MM.1S (cell line): ENCODE data around the gene AK9.

Source experiments
- EZH2 ChIP-seq: fragments of 300-600 bp; sonication (generic); optimal IDR thresholded peaks from 2 replicates; pipeline ENCODE3; 2017; ENCODE audit warnings: low read depth, mild to moderate bottlenecking, antibody characterized with exemption, low read length, mixed read lengths
- TF ChIP-seq, protein P1 (sequence below): fragments of 300-600 bp; sonication (generic); IDR thresholded peaks from 2 replicates; pipeline ENCODE4 v1.5.1; 2016; ENCODE audit warnings: antibody characterized with exemption, low read length, mixed read lengths

DNA sequence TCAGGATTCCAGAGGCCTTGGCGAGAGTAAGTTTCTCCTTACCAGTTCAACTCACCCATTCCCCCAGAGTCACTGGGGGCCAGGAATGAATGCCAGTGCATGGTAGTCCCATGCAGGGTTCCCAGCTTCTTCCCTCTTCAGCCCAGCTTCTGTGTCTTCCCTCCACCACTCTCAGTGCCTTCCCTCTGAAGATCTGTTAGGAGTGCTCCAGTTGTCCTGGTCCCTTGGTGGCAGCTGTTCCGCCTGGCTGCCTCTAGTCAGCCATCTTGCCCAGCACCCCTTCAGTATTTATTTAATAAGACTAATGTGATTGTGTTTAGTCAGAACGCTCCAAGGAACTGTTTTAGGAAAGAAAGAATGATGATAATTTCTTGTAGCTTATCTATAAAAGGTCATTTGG lies 23.2 kb upstream of the AK9 start:
- TF ChIP-seq, protein P1, sequence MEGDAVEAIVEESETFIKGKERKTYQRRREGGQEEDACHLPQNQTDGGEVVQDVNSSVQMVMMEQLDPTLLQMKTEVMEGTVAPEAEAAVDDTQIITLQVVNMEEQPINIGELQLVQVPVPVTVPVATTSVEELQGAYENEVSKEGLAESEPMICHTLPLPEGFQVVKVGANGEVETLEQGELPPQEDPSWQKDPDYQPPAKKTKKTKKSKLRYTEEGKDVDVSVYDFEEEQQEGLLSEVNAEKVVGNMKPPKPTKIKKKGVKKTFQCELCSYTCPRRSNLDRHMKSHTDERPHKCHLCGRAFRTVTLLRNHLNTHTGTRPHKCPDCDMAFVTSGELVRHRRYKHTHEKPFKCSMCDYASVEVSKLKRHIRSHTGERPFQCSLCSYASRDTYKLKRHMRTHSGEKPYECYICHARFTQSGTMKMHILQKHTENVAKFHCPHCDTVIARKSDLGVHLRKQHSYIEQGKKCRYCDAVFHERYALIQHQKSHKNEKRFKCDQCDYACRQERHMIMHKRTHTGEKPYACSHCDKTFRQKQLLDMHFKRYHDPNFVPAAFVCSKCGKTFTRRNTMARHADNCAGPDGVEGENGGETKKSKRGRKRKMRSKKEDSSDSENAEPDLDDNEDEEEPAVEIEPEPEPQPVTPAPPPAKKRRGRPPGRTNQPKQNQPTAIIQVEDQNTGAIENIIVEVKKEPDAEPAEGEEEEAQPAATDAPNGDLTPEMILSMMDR = no peak
- no peak for TF ChIP-seq EZH2
